Ecto neural progenitor cell (in vitro differentiated cells): Measurements from ENCODE around the gene FBXL3.
A peak's percentile ranks its signal among the peaks of the same experiment; 100 is the strongest.
"Not testable (repeated sequence)": the region's sequence is repeated elsewhere in the genome, so short reads cannot be mapped to it uniquely, and the experiment has no call there.

Experiments used
- DNase-seq: peaks from one replicate; pipeline ENCODE4 v3.0.0-alpha.2; 2018; ENCODE audit warnings: low spot score

The FBXL3 gene

GRCh38 chr13:77026255-77026860, 601 bp downstream of the FBXL3 start:
- peak; percentile 78 for DNase-seq

DNA sequence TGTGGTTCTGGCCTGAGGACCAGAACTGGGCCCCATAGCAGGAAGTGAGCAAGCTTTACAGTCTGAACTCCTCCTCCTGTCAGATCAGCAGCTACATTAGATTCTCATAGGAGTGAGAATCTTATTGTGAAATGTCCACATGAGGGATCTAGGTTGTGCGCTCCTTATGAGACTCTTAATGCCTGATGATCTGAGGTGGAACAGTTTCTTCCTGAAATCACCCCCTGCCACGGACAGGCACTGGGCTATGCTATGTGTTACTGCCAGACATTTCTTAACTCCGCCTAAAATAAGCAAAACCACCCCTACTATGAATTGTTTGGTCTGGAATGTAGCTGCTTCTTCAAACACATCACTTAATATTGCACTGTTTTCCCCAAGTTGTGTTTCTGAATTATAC, 4.6 kb downstream of the FBXL3 start:
- no peak for DNase-seq

- DNase-seq = no peak
Observed at GRCh38 chr13:77019756-77020155, 7.2 kb downstream of the FBXL3 start.

- no peak for DNase-seq
Observed at GRCh38 chr13:77016888-77017623, 9.9 kb downstream of the FBXL3 start.

DNA sequence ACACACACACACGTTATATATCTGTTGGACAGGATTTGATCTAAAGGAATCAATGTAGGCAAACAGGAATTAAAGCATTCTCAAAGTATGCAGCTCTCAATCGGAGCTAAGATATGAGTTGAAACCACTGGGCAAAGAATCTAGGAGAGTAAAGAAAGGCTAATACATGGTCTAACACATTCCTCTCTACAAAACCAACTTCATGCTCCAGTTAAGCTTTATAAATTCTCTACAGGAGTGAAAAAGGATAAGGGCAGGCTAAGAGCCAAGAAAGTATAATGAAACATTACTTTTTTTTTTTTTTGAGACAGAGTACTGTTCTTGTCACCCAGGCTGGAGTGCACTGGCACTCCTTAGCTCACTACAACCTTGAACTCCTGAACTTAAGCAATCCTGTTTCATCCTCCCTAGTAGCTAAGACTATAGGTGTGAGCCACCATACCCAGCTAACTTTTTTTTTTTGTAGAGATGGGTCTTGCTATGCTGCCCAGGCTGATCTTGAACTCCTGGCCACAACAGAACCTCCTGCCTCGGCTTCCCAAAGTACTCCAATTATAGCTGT, 10.6 kb downstream of the FBXL3 start:
- no peak for DNase-seq

DNA sequence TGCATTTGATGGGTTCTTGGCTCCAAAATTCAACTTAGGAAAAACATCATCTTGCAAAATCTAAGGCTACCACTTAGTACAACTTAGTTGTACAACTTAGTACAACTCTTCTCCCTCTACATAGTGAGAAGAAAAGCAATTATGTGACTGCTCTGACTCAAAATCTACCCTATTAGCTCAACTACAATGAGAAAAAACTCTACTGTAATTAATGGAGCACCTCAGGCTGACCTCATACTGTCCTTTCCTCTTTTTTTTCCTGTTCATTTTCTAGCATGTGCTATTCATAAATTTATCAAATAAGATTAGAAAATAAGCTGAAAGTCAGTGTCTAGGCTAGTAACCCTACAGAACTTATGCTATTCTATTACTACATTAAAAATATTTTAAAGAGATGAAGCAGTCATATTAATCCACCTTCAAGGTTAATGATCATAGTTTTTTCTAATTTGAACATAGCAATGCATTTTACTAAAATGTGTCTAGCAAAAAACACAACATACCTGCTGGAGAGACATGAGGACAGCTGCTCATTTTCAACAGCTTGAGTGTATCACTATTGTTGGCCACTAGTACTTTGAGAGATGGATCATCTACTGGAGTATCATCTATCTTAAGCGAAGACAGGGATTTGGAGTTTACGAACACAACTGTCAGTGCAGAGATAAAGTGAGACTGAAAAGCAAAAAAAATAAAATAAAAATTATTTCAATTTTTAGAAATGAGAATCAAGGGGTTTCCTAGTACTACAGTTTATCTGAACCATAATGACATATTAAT, 11.9 kb downstream of the FBXL3 start:
- DNase-seq = no peak

GRCh38 chr13:77013853-77014542, 13.0 kb downstream of the FBXL3 start:
- DNase-seq = no peak

DNA sequence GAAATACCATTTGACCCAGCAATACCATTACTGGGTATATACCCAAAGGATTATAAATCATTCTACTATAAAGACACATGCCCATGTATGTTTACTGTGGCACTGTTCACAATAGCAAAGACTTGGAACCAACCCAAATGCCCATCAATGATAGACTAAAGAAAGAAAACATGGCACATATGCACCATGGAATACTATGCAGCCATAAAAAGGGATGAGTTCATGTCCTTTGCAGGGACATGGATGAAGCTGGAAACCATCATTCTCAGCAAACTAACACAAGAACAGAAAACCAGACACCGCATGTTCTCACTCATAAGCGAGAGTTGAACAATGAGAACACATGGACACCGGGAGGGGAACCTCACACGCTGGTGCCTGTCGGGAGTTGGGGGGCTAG, 17.2 kb downstream of the FBXL3 start:
- not testable (repeated sequence) for DNase-seq

- DNase-seq = no peak
Observed at GRCh38 chr13:77009011-77009410, 17.9 kb downstream of the FBXL3 start.

GRCh38 chr13:77008337-77008736, 18.6 kb downstream of the FBXL3 start:
- DNase-seq = not testable (repeated sequence)

DNA sequence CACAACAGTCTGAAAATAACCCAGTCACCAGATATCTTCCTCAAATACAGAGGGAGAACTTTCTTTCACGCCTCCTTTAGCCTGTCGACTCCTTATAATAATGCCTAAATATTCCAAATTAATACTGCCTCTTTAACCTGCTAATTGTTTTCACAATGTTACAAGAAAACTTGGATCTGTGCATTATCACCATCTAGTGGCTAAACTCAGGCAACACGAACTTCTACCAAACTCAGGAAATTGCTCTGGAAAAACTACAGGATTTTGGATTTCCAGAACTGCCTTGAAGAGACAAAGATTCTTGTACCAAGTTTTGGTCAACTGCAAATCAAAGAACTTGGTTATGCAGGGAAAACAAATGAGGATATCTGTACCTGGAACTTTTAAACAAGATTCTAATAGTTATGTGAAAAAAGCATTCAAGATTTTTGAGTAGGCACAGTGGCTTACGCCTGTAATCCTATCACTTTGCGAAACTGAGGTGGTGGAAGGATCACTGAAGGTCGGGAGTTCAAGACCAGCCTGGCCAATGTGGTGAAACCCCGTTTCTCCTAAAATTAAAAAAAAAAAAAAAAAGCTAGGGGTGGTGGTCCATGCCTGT, 24.3 kb downstream of the FBXL3 start:
- DNase-seq = no peak

GRCh38 chr13:77001963-77002587, 24.9 kb downstream of the FBXL3 start:
- no peak for DNase-seq

DNA sequence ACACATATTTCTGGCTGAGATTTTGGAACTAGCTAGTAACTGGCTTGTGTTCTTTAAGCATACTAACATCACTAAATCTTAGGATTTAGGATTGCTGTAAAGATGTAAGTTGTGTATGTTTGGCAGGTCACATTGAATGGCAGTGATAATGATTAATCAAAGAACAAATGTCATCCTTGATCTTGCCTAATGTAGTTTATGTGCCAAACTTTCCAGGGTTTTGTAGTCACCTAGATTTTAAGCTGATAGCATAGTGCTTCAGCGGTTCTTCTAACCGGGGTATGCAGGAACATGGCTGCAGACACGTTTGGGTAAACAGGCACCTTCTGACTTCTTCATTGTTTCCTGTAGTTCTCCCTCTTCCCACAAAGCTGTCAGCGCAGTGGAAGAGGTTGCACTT, 25.4 kb downstream of the FBXL3 start:
- DNase-seq = no peak

GRCh38 chr13:77000475-77000874, 26.5 kb downstream of the FBXL3 start:
- DNase-seq = no peak

DNA sequence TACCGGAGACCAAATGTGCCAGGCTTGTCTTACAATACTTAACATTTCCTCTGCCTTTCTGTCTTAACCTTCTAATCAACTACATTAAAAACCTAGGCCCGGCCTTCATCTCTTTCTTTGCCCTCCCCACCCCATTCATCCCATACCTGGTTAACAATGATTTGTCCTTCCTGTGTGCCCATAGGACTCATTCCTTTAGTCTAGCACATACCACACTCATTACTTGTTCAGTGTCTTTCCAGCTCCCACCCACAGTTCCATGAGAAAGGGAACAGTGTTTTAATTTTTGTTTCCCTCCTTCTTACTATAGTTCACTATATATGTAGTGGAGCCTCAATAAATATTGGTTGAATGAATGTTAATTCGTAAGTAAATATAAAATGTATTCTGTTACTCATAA, 32.7 kb downstream of the FBXL3 start:
- no peak for DNase-seq

GRCh38 chr13:76993473-76993872, 33.5 kb downstream of the FBXL3 start:
- no peak for DNase-seq

- no peak for DNase-seq
Observed at GRCh38 chr13:76993021-76993420, 33.9 kb downstream of the FBXL3 start.

DNA sequence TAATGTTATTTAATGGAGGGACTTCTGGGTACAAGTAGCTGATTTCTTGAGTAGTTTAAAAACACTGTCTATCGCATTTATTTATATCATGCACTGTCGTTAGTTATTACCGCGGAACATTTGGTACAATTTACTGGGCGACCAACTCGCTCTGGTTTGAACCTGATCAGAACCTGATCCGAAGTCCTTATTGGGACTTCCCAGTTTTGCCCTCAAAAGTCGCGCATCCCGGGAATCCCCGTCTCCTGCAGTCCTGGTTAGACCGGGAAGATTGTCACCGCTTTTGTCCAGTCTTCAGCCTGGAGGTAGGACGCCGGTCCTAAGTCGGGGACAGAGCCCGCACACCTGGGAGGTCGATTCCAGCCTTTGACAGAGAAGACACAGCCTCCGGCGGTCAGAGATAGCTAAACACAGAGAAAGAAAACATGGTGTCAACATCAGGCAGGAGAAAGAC, 34.4 kb downstream of the FBXL3 start:
- DNase-seq = peak; percentile 56

GRCh38 chr13:76991796-76992547, 35.0 kb downstream of the FBXL3 start, which contains the start of gene CLN5:
Gene CLN5 (plus strand): TSS chr13:76992081. CDS start chr13:76992099, 18 bp downstream.
- peak; percentile 92 for DNase-seq

DNA sequence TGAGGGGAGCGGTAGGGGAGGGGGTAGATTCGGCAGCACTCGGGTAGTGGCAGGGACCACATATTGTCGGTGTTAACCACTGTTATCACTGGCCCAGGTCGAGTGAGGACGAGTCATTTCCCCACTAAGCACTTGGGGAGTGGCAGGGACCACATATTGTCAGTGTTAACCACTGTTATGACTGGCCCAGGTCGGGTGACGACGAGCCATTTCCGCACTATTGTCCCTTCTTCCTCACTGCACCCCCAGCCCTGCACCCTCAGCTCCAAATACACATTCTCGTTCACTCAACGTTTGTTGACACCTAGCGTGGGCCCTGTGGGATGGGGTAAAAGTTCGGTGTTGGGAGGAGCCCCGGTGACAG, 35.5 kb downstream of the FBXL3 start:
- no peak for DNase-seq
